GM18508 (cell line): ENCODE measurements around the gene CCDC77.

ENCODE experiments used
- ATAC-seq: cut with Tn5 transposase; IDR thresholded peaks from one replicate; pipeline ENCODE4 v1.9.1; 2021; ENCODE audit warnings: moderate number of reproducible peaks; ENCODE audit not compliant: insufficient read depth, unreplicated experiment

The CCDC77 gene

DNA sequence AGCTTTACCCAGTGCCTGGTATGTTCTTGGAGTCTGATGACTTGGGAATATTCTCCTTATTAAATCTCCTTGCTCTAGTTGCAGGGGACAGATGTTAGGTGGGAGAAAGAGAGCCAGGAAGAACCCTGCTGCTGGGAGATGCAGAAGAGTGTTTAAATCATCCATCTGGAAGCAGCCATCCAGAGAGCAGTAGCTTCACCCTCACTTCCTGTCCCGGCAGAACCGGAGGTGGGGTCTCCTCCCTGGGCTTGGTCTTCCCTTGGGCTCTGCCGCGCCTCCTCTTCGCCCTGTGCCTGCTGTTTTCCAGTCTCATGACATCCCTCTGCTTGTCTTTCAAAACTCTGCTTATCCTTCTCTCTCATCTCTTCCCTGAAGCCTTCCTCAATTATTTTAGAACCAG, 73.8 kb downstream of the CCDC77 start:
- ATAC-seq = no peak

DNA sequence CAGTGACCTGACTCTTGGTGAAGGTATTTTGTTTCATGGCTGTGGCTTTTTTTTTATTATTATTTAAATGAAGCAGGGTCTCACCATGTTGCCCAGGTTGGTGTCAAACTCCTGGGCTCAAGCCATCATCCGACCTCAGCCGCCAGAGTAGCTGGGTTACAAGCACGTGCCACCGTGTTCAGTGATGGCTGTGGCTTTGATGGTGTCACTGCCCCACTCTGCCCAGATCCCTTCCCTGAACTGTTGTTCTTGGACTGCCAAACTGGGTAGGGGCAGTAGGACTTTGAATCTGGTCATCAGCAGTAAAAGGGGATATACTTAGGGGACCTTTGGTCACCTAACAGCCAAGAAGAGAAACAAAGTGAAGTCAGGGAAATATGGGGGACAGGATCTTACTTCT, 77.7 kb downstream of the CCDC77 start:
- ATAC-seq = no peak

DNA sequence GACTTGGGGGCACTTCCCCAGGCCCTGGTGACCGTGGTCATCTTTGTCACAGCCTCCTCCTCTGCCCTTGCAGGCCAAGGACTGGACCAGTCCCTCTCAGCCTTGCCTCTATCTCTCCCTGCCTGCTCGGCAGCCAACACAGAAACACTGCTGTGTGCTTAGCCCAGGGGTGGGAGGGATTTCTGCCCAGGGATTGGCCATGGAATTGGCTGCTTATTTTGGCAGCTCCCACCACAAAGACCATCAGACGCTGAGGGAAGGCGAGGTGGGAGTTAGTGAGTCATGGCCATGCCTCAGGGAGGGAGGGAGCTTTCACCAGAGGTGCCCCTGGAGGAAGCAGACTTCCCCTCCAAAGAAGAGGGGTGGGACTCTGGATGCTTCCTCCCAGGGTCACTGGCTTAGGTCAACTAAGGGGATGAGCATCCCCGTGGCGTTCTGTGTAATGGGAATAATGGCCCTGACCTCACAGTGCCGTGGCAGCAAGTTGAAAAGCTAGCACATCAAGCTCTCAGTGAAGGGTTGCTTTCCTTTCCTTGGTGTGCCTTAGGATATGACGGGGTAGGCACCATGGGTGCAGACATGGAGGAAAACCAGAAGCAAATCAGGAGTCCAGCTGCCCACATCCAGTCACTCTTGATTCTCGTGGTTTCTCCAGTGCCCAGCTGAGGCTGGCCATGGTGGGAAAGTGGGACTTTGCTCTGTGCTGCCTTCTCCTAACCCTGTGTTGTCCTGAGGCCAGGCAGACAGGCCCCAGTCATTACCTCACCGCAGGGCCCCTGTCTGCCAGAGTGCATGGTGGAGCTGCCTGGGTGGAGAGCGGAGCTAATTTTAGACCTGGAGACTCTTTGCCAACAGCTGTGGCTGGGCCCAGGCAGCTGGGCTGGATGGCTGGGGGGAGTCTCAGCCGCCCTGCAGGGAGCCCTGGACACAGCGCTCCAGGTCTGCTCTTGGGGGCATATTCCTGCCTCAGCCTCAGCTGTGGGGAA, 79.7 kb downstream of the CCDC77 start:
- ATAC-seq = no peak

DNA sequence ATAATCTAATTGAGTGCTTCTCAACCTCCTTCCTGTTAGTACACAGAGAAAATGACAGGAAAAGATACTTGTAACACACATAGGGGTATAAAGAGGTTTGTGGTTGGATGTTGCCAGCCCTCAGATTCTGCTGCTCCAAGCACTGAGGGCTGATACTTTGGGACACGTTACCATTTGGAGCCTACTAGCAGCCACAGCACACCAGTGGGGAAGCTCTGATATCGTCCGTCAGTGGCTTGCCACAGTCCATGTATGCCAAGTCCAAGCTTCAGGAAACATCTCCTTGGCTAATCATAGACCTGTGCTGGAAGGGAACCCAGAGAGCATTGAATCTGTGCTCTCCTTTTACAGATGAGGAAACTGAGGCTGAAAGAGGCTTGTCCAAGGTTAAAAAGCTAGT, 80.6 kb downstream of the CCDC77 start:
- no peak for ATAC-seq

DNA sequence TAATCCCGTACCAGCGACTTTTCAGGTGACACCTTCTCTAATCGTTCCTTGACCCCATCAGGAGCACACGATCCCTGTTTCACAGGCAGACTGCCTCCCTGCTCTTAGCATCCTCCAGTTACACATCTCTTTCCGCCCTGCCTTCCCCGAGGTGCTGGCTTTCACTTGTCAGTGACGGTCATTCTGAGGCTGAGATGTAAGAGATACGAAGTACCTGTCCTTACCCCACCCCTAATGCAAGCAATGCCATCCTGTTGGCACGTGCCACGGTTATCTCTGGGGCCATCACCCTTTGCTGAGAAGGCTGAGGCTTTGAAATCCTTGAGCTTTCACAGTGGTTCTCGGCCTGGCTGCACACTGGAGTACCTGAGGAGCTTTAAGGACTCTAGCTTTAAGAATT, 82.7 kb downstream of the CCDC77 start:
- no peak for ATAC-seq

DNA sequence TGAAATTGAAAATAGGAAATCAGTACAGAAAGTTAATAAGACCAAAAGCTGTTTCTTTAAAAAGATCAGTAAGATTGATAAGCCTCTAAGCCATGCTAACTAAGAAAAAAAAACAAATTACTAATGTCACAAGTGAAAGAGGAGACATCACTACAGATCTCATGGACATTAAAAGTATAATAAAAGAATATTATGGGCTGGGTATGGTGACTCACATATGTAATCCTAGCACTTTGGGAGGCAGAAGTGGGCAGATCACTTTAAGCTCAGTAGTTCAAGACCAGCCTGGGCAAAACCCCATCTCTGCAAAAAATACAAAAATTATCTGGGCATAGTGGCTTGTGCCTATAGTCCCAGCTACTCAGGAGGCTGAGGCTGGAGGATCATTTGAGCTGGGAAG, 88.8 kb downstream of the CCDC77 start:
- no peak for ATAC-seq
